H7 (cell line): ENCODE results near the gene ALG14. TPM values are rescaled to one million over a fixed set of nuclear protein-coding genes. Genes with fewer than 3 reads are reported as not detected.
"Not testable (repeated sequence)": the region's sequence is repeated elsewhere in the genome, so short reads cannot be mapped to it uniquely, and the experiment has no call there.

ENCODE experiments used
- DNase-seq: peaks from one replicate; pipeline ENCODE4 v3.0.0; 2012
- H3K27me3 ChIP-seq: 2 replicates; pipeline ENCODE4 v1.6.0; 2011; ENCODE audit warnings: mild to moderate bottlenecking, low read length; ENCODE audit not compliant: control insufficient read depth, insufficient read depth
- H3K36me3 ChIP-seq: replicated peaks from 2 replicates; pipeline ENCODE4 v1.5.1; 2011; ENCODE audit warnings: low read length; ENCODE audit not compliant: control insufficient read depth, insufficient read depth
- H3K4me3 ChIP-seq: 2 replicates; pipeline ENCODE4 v1.5.1; 2011; ENCODE audit warnings: low read depth, mild to moderate bottlenecking, control low read depth, low read length, moderate library complexity; ENCODE audit not compliant: insufficient read depth
- total RNA-seq: library from RNA; depleted of rRNA; stranded (reverse); fragments of >200 nt; shearing (Covaris generic); gene quantifications from 2 replicates; pipeline ENCODE4 v1.2.3, GENCODE V29; 2014

Gene ALG14
- total RNA-seq, 1 experiment from 2014 or later = 0.73 TPM

GRCh38 chr1:94946886-94947285, 125.9 kb downstream of the ALG14 start:
- no peaks in the 10 kb centered on the region for H3K27me3 ChIP-seq
- no peak for DNase-seq
- H3K36me3 ChIP-seq = no peaks in the 10 kb centered on the region
- H3K4me3 ChIP-seq = no peak overlapping the region

GRCh38 chr1:94942171-94943128, 130.3 kb downstream of the ALG14 start:
- no peak for DNase-seq
- Histone ChIP-seq H3K27me3 (no peaks in the 10 kb centered on the region), H3K36me3 (no peaks in the 10 kb centered on the region)

DNA sequence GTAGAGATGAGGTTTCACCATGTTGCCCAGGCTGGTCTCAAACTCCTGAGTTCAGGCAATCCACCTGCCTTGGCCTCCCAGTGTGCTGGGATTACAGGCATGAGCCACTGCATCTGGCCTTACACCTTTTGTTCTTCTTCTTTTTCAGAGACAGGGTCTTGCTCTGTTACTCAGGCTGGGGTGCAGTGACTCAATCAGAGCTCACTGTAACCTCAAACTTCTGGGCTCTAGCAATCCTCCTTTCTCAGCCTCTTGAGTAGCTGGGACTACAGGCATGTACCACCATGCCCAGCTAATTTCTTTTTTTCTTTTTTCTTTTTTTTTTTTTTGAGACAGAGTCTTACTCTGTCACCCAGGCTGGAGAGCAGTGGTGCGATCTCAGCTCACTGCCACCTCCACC, 131.3 kb downstream of the ALG14 start:
- not testable (repeated sequence) for H3K36me3 ChIP-seq, DNase-seq, H3K4me3 ChIP-seq, H3K27me3 ChIP-seq

More at GRCh38 chr1:94942171-94943128, 130.3 kb downstream of the ALG14 start:
- no peak overlapping the region for H3K4me3 ChIP-seq

GRCh38 chr1:94940738-94941137, 132.0 kb downstream of the ALG14 start:
- Histone ChIP-seq H3K36me3 (no peaks in the 10 kb centered on the region), H3K4me3 (no peak overlapping the region), H3K27me3 (no peaks in the 10 kb centered on the region)
- DNase-seq = no peak

- DNase-seq = no peak
- H3K4me3 ChIP-seq = no peak overlapping the region
- H3K36me3 ChIP-seq = no peaks in the 10 kb centered on the region; the same call in 1 of the 2 replicates
Observed at GRCh38 chr1:94937820-94938219, 134.9 kb downstream of the ALG14 start.

GRCh38 chr1:94936861-94937620, 135.7 kb downstream of the ALG14 start:
- Histone ChIP-seq H3K4me3 (no peak overlapping the region), H3K36me3 (no peaks in the 10 kb centered on the region; the same call in 1 of the 2 replicates), H3K27me3 (no peaks in the 10 kb centered on the region)
- no peak for DNase-seq

More at GRCh38 chr1:94937820-94938219, 134.9 kb downstream of the ALG14 start:
- no peaks in the 10 kb centered on the region for H3K27me3 ChIP-seq

- no peak overlapping the region for H3K4me3 ChIP-seq
- no peaks in the 10 kb centered on the region for H3K27me3 ChIP-seq
- no peaks in the 10 kb centered on the region; the same call in 1 of the 2 replicates for H3K36me3 ChIP-seq
- no peak for DNase-seq
Observed at GRCh38 chr1:94935476-94935875, 137.3 kb downstream of the ALG14 start.

DNA sequence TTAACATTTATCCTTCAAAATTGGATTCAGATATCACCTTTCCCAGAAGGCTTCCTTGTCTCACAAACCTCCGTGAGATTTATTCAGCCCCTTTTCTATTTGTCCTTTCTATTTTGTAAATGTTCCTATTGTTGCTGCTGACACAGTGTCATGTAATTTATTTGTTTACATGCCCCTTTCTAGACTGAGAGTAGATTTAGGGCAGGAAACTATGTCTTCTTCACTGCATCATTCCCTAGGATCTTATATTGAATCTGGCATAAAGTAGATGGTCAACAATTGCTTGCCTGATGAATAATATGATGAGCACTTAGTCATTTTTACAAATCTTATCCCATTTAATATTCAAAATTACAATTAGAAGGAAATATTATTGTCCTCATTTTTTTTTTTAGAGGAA, 137.7 kb downstream of the ALG14 start:
- no peak for DNase-seq
- no peak overlapping the region for H3K4me3 ChIP-seq
- H3K36me3 ChIP-seq = no peaks in the 10 kb centered on the region; the same call in 1 of the 2 replicates
- H3K27me3 ChIP-seq = no peaks in the 10 kb centered on the region

GRCh38 chr1:94934551-94934950, 138.2 kb downstream of the ALG14 start:
- H3K27me3 ChIP-seq = no peaks in the 10 kb centered on the region
- no peaks in the 10 kb centered on the region; the same call in 1 of the 2 replicates for H3K36me3 ChIP-seq
- no peak for DNase-seq
- no peak overlapping the region for H3K4me3 ChIP-seq

DNA sequence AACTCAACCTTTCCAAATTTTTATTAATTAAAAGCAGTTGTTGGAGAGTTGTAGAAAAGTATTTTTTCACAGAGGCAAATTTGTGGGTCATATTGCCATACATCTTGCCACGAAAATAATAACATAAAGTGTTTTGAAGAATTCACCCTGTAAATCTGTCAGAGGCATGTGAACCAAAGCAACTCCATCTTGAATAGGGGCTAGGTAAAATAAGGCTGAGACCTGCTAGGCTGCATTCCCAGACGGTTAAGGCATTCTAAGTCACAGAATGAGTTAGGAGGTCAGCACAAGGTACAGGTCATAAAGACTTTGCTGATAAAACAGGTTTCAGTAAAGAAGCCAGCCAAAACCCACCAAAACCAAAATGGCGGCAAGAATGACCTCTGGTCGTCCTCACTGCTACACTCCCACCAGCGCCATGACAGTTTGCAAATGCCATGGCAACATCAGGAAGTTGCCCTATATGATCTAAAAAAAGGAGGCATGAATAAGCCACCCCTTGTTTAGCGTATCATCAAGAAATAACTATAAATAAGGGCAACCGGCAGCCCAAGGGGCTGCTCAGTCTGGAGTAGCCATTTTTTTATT, 141.4 kb downstream of the ALG14 start:
- H3K4me3 ChIP-seq = no peak overlapping the region
- DNase-seq = no peak
- no peaks in the 10 kb centered on the region; the same call in 1 of the 2 replicates for H3K36me3 ChIP-seq
- no peaks in the 10 kb centered on the region for H3K27me3 ChIP-seq

DNA sequence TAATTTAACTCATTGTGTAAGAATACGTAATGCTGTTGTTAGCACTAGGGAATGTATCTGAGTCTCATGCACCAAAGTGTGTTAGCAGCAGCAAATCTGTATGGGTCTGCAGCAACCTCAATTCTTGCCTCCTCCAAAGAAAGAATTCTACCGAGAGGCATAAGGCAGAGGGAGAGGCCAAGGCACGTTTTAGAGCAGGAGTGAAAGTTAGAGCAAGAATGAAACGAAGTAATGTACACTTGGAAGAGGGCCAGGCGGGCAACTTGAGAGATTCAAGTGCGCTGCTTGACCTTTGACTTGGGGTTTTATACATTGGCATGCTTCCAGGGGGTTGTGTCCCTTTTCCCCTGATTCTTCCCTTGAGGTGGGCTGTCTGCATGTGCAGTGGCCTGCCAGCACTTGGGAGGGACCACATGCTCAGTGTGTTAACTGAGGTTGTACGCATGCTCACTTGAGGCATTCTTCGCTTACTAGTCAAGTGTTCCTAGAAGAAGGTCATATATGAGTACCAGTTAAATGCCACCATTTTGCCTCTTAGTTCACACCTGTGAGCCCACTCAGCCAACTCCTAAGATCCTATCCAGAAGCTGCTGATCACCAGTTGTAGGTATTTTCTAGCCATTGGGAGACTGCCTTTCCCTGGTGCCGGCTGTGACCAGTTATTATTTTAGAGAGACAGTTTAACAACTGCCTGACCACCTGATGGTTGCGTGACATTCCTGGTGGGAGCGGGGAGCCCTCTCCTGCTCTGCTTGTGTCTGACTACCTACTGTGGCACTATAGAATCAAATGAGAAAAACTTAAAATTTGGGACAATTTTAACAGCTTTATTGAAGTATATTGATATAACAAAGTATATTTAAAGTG, 143.2 kb downstream of the ALG14 start:
- Histone ChIP-seq H3K36me3 (no peaks in the 10 kb centered on the region; the same call in 1 of the 2 replicates), H3K4me3 (peak overlapping the region; percentile 9; the same call in 1 of the 2 replicates), H3K27me3 (no peaks in the 10 kb centered on the region)
- DNase-seq = no peak

GRCh38 chr1:94928293-94928939, 144.3 kb downstream of the ALG14 start:
- no peak for DNase-seq
- no peaks in the 10 kb centered on the region for H3K27me3 ChIP-seq
- peak overlapping the region; percentile 61 for H3K4me3 ChIP-seq
- no peaks in the 10 kb centered on the region; the same call in 1 of the 2 replicates for H3K36me3 ChIP-seq

DNA sequence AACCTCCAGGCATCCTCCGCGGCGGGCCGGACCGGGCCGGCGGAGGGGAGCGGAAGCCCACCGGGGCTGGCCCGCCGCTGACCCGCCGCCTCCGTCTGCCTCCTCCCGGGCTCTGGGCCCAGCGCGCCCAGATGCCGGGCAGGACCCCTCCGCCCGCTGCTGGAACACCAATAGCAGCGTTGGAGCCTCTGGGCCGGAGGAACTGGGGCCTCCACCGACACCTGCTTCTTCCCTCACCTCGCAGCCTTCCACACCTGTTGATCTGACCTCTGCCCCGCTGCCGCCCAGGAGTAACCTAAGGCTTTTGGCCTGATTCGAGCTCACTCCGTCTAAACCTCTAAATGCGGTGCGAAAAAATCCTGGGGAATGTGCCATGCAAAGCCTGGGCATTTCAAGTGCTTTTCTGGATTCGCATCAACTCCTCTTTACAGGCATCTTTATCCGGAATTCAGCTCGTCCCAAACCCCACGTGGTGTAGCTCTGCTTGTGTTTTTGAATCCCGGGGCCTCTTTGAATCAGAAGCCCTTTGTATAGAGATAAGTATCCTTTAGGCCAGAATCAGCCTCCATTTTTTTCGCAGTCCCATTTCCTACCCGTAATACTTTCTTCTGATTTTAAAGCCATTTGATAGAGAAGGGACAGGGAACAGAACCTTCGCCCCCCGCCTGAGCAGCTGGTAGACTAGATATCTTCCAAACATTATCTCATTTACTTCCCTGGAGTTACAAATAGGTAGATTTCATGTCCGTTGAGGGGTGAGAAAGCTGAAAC, 145.2 kb downstream of the ALG14 start:
- no peaks in the 10 kb centered on the region for H3K36me3 ChIP-seq
- peak; percentile 28 for DNase-seq
- H3K4me3 ChIP-seq = peak overlapping the region; percentile 61
- H3K27me3 ChIP-seq = no peaks in the 10 kb centered on the region
